ENCODE data around the gene ANXA2.
A peak's percentile ranks its signal among the peaks of the same experiment; 100 is the strongest.
"Not testable (repeated sequence)": the region's sequence is repeated elsewhere in the genome, so short reads cannot be mapped to it uniquely, and the experiment has no call there.

Gene ANXA2

GRCh38 chr15:60411774-60412425, 14.1 kb upstream of the ANXA2 start:
- Histone ChIP-seq H3K36me3 (ENCODE audit: control insufficient read depth in 4 of 4, insufficient read depth in 4 of 4, low read length in 3 of 4) (no peaks in the 10 kb centered on the region), H3K27me3 (replicated peaks in 2 of 5; ENCODE audit: control insufficient read depth in 4 of 5, insufficient read depth in 5 of 5, low read length in 4 of 5) (no peaks in the 10 kb centered on the region), H3K4me1 (ENCODE audit: control extremely low read depth in 1 of 4, control insufficient read depth in 4 of 4, insufficient read depth in 4 of 4, low read length in 3 of 4) (peaks cover 0 to 10% (median 3%) of the 10 kb centered on the region in 4 experiments), H3K9me3 (ENCODE audit: control extremely low read depth in 1 of 5, control insufficient read depth in 4 of 5, insufficient read depth in 2 of 5, low read depth in 1 of 5, low read length in 4 of 5) (no peaks in the 10 kb centered on the region), H3K4me3 (ENCODE audit: control insufficient read depth in 1 of 7, extremely low read depth in 1 of 7, insufficient read depth in 4 of 7, low read depth in 2 of 7, low read length in 6 of 7) (no peak overlapping the region), H3K27ac (ENCODE audit: insufficient read depth in 1 of 2, low read depth in 1 of 2, low read length in 2 of 2, poor library complexity in 1 of 2, severe bottlenecking in 2 of 2) (no peak overlapping the region)
- POLR2A ChIA-PET, result interaction anchor here (0.6 kb wide), 1 partner anchor 14 kb away, joined by 3 read pairs; no protein-coding TSS in a partner anchor
- CTCF ChIA-PET, result interaction anchor here (0.7 kb wide), 1 partner anchor 33 kb away, joined by 3 read pairs; no protein-coding TSS in a partner anchor
- 95% methylated on average over 9 of the region's 9 CpGs for WGBS (ENCODE audit: insufficient coverage)
- no peak for DNase-seq

GRCh38 chr15:60410350-60410749, 12.6 kb upstream of the ANXA2 start:
- POLR2A ChIA-PET; CTCF ChIA-PET; H3K36me3 ChIP-seq (ENCODE audit: control insufficient read depth in 4 of 4, insufficient read depth in 4 of 4, low read length in 3 of 4); H3K27ac ChIP-seq (ENCODE audit: insufficient read depth in 1 of 2, low read depth in 1 of 2, low read length in 2 of 2, poor library complexity in 1 of 2, severe bottlenecking in 2 of 2); H3K4me3 ChIP-seq (ENCODE audit: control insufficient read depth in 1 of 7, extremely low read depth in 1 of 7, insufficient read depth in 4 of 7, low read depth in 2 of 7, low read length in 6 of 7); H3K9me3 ChIP-seq (ENCODE audit: control extremely low read depth in 1 of 5, control insufficient read depth in 4 of 5, insufficient read depth in 2 of 5, low read depth in 1 of 5, low read length in 4 of 5); DNase-seq; H3K27me3 ChIP-seq (replicated peaks in 2 of 5; ENCODE audit: control insufficient read depth in 4 of 5, insufficient read depth in 5 of 5, low read length in 4 of 5); H3K4me1 ChIP-seq (ENCODE audit: control extremely low read depth in 1 of 4, control insufficient read depth in 4 of 4, insufficient read depth in 4 of 4, low read length in 3 of 4): not testable (repeated sequence)
- WGBS (ENCODE audit: insufficient coverage), result 100% methylated on average over 1 of the region's 9 CpGs

GRCh38 chr15:60408463-60408981, 10.7 kb upstream of the ANXA2 start:
- CTCF ChIA-PET, result interaction anchor here (0.9 kb wide), 1 partner anchor 107 kb away, joined by 3 read pairs; no protein-coding TSS in a partner anchor
- peak; percentile 13 to 72 (median 65) for DNase-seq
- POLR2A ChIA-PET, result no interaction called here
- no peak overlapping the region for H3K4me3 ChIP-seq (ENCODE audit: control insufficient read depth in 1 of 7, extremely low read depth in 1 of 7, insufficient read depth in 4 of 7, low read depth in 2 of 7, low read length in 6 of 7)
- no peak overlapping the region for H3K27ac ChIP-seq (ENCODE audit: insufficient read depth in 1 of 2, low read depth in 1 of 2, low read length in 2 of 2, poor library complexity in 1 of 2, severe bottlenecking in 2 of 2)
- no peaks in the 10 kb centered on the region for H3K27me3 ChIP-seq (replicated peaks in 2 of 5; ENCODE audit: control insufficient read depth in 4 of 5, insufficient read depth in 5 of 5, low read length in 4 of 5)
- no peaks in the 10 kb centered on the region for H3K9me3 ChIP-seq (ENCODE audit: control extremely low read depth in 1 of 5, control insufficient read depth in 4 of 5, insufficient read depth in 2 of 5, low read depth in 1 of 5, low read length in 4 of 5)
- no peaks in the 10 kb centered on the region for H3K36me3 ChIP-seq (ENCODE audit: control insufficient read depth in 4 of 4, insufficient read depth in 4 of 4, low read length in 3 of 4)
- peaks cover 0 to 10% (median 3%) of the 10 kb centered on the region in 4 experiments for H3K4me1 ChIP-seq (ENCODE audit: control extremely low read depth in 1 of 4, control insufficient read depth in 4 of 4, insufficient read depth in 4 of 4, low read length in 3 of 4)

GRCh38 chr15:60407415-60407805, 9.6 kb upstream of the ANXA2 start:
- H3K36me3 ChIP-seq (ENCODE audit: control insufficient read depth in 4 of 4, insufficient read depth in 4 of 4, low read length in 3 of 4), result no peaks in the 10 kb centered on the region
- POLR2A ChIA-PET, result no interaction called here
- H3K4me1 ChIP-seq (ENCODE audit: control extremely low read depth in 1 of 4, control insufficient read depth in 4 of 4, insufficient read depth in 4 of 4, low read length in 3 of 4), result peaks cover 0 to 10% (median 3%) of the 10 kb centered on the region in 4 experiments
- no peaks in the 10 kb centered on the region for H3K27me3 ChIP-seq (replicated peaks in 2 of 5; ENCODE audit: control insufficient read depth in 4 of 5, insufficient read depth in 5 of 5, low read length in 4 of 5)
- CTCF ChIA-PET, result interaction anchor here (1.5 kb wide), 1 partner anchor 43 kb away, joined by 3 read pairs; no protein-coding TSS in a partner anchor
- no peak overlapping the region for H3K27ac ChIP-seq (ENCODE audit: insufficient read depth in 1 of 2, low read depth in 1 of 2, low read length in 2 of 2, poor library complexity in 1 of 2, severe bottlenecking in 2 of 2)
- no peaks in the 10 kb centered on the region for H3K9me3 ChIP-seq (ENCODE audit: control extremely low read depth in 1 of 5, control insufficient read depth in 4 of 5, insufficient read depth in 2 of 5, low read depth in 1 of 5, low read length in 4 of 5)
- no peak overlapping the region for H3K4me3 ChIP-seq (ENCODE audit: control insufficient read depth in 1 of 7, extremely low read depth in 1 of 7, insufficient read depth in 4 of 7, low read depth in 2 of 7, low read length in 6 of 7)
- DNase-seq, result no peak

- Histone ChIP-seq H3K4me3 (ENCODE audit: control insufficient read depth in 1 of 7, extremely low read depth in 1 of 7, insufficient read depth in 4 of 7, low read depth in 2 of 7, low read length in 6 of 7) (no peak overlapping the region), H3K27me3 (replicated peaks in 2 of 5; ENCODE audit: control insufficient read depth in 4 of 5, insufficient read depth in 5 of 5, low read length in 4 of 5) (no peaks in the 10 kb centered on the region), H3K36me3 (ENCODE audit: control insufficient read depth in 4 of 4, insufficient read depth in 4 of 4, low read length in 3 of 4) (no peaks in the 10 kb centered on the region), H3K9me3 (ENCODE audit: control extremely low read depth in 1 of 5, control insufficient read depth in 4 of 5, insufficient read depth in 2 of 5, low read depth in 1 of 5, low read length in 4 of 5) (no peaks in the 10 kb centered on the region), H3K27ac (ENCODE audit: insufficient read depth in 1 of 2, low read depth in 1 of 2, low read length in 2 of 2, poor library complexity in 1 of 2, severe bottlenecking in 2 of 2) (no peak overlapping the region), H3K4me1 (ENCODE audit: control extremely low read depth in 1 of 4, control insufficient read depth in 4 of 4, insufficient read depth in 4 of 4, low read length in 3 of 4) (peaks cover 0 to 10% (median 3%) of the 10 kb centered on the region in 4 experiments)
- POLR2A ChIA-PET, result no interaction called here
- no CpG with 5 or more reads among the region's 2 CpGs for WGBS (ENCODE audit: insufficient coverage)
- CTCF ChIA-PET, result interaction anchor here (1.2 to 1.5 kb wide), 2 partner anchors 11 to 42 kb away, joined by 3 read pairs; no protein-coding TSS in a partner anchor
- no peak for DNase-seq
Observed at GRCh38 chr15:60406513-60407414, 9.0 kb upstream of the ANXA2 start.

- H3K4me3 ChIP-seq (ENCODE audit: control insufficient read depth in 1 of 7, extremely low read depth in 1 of 7, insufficient read depth in 4 of 7, low read depth in 2 of 7, low read length in 6 of 7), result no peak overlapping the region
- H3K27ac ChIP-seq (ENCODE audit: insufficient read depth in 1 of 2, low read depth in 1 of 2, low read length in 2 of 2, poor library complexity in 1 of 2, severe bottlenecking in 2 of 2), result no peak overlapping the region
- no peaks in the 10 kb centered on the region for H3K27me3 ChIP-seq (replicated peaks in 2 of 5; ENCODE audit: control insufficient read depth in 4 of 5, insufficient read depth in 5 of 5, low read length in 4 of 5)
- no peak for DNase-seq
- CTCF ChIA-PET, result interaction anchor here (1.2 kb wide), 1 partner anchor 13 kb away, joined by 3 read pairs; no protein-coding TSS in a partner anchor
- no peaks in the 10 kb centered on the region for H3K9me3 ChIP-seq (ENCODE audit: control extremely low read depth in 1 of 5, control insufficient read depth in 4 of 5, insufficient read depth in 2 of 5, low read depth in 1 of 5, low read length in 4 of 5)
- no CpG with 5 or more reads among the region's 2 CpGs for WGBS (ENCODE audit: insufficient coverage)
- no peaks in the 10 kb centered on the region for H3K36me3 ChIP-seq (ENCODE audit: control insufficient read depth in 4 of 4, insufficient read depth in 4 of 4, low read length in 3 of 4)
- peaks cover 0 to 10% (median 3%) of the 10 kb centered on the region in 4 experiments for H3K4me1 ChIP-seq (ENCODE audit: control extremely low read depth in 1 of 4, control insufficient read depth in 4 of 4, insufficient read depth in 4 of 4, low read length in 3 of 4)
- POLR2A ChIA-PET, result no interaction called here
Observed at GRCh38 chr15:60405399-60405798, 7.6 kb upstream of the ANXA2 start.

- H3K4me3 ChIP-seq (ENCODE audit: control insufficient read depth in 1 of 7, extremely low read depth in 1 of 7, insufficient read depth in 4 of 7, low read depth in 2 of 7, low read length in 6 of 7); H3K4me1 ChIP-seq (ENCODE audit: control extremely low read depth in 1 of 4, control insufficient read depth in 4 of 4, insufficient read depth in 4 of 4, low read length in 3 of 4); H3K27ac ChIP-seq (ENCODE audit: insufficient read depth in 1 of 2, low read depth in 1 of 2, low read length in 2 of 2, poor library complexity in 1 of 2, severe bottlenecking in 2 of 2); DNase-seq; H3K27me3 ChIP-seq (replicated peaks in 2 of 5; ENCODE audit: control insufficient read depth in 4 of 5, insufficient read depth in 5 of 5, low read length in 4 of 5); H3K9me3 ChIP-seq (ENCODE audit: control extremely low read depth in 1 of 5, control insufficient read depth in 4 of 5, insufficient read depth in 2 of 5, low read depth in 1 of 5, low read length in 4 of 5); H3K36me3 ChIP-seq (ENCODE audit: control insufficient read depth in 4 of 4, insufficient read depth in 4 of 4, low read length in 3 of 4); CTCF ChIA-PET; POLR2A ChIA-PET: not testable (repeated sequence)
- WGBS (ENCODE audit: insufficient coverage), result 99% methylated on average over 10 of the region's 12 CpGs
Observed at GRCh38 chr15:60404351-60404750, 6.6 kb upstream of the ANXA2 start.

Data from common myeloid progenitor, CD34-positive (primary cell).